Measurements from ENCODE around the gene FMN2.

GRCh38 chr1:240230816-240231215, 139.1 kb downstream of the FMN2 start:
- TF ChIP-seq CTCF (IDR thresholded peaks at IDR 0.05) (no peak), POLR2AphosphoS5 (IDR thresholded peaks at IDR 0.05) (no peak), POLR2A (IDR thresholded peaks at IDR 0.05) (no peak)
